HG03460 (cell line): ENCODE measurements around the gene SELENOI.
"Not testable (repeated sequence)": the region's sequence is repeated elsewhere in the genome, so short reads cannot be mapped to it uniquely, and the experiment has no call there.

ENCODE experiments used
- ATAC-seq: cut with Tn5 transposase; IDR thresholded peaks from one replicate; pipeline ENCODE4 v1.9.1; 2021; ENCODE audit not compliant: unreplicated experiment

SELENOI gene

DNA sequence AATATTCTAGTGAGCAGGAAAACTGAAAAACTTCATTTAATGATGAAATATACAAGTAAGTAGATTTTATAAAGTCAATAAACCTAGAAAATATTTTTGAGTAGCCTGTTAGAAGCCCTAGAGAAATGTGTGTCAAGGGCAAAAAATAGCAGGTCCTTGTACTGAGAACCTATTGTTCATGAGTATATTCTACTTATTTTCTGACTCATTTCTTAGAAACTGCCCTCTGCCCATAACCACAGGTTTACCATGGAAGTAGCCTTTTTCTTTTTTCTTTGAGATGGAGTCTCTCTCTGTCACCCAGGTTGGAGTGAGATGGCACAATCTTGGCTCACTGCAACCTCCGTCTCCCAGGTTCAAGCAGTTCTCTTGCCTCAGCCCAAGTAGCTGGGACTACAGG, 19.4 kb upstream of the SELENOI start:
- no peak for ATAC-seq

DNA sequence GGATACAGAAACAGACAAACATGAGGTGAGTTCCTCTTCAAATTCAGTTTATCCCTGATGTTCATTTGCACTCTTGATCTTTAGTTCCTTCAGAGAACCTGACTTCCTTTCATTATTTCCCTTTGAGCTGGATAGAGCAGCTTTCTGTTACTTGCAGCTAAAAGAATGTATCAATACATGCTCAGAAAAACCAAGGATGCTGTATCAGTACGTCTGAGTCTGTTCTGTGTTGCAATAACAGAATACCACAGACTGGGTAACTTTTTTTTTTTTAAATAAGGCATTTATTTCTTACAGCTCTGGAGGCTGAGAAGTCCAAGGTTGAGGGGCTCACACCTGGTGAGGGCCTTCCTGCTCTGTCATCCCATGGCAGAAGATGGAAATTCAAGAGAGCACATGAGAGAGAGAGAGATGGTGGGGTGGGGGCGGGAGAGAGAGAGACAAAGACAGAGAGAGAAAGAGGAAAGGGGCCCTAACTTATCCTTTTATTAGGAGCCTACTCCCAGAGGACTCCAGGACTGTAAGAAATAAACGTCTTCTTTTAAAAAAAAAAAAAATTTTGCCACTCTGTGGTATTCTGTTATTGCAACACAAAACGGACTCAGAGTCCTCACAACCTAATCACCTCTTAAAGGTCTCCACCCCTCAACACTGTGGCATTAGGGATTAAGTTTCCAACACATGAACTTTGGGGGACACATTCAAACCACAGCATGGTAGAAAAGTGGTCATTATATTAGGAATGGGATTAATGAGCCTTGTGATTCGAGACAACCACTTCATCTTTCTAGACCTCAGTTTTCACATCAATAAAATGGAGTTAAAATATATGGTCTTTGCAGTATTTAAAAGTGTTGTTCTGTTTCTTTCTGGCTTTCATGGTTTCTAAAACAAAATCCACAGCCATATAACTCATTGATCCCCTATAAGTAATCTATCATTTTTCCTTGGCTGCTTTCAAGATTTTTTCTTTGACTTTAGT, 18.4 kb upstream of the SELENOI start:
- ATAC-seq = no peak

DNA sequence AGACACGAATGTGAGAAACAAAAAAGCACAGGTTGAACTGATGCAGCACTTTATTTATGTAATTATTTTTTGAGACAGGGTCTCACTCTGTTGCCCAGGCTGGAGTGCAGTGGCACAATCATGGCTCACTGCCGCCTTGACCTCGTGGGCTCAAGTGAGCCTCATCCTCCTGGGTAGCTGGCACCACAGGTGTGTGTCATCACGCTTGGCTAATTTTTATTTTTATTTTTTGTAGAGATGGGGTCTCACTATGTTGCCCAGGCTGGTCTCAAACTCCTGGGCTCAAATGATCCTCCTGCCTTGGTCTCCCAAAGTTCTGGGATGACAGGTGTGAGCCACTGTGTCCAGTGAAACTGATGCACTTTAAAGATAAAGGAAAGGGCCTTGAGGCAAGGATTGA, 16.9 kb upstream of the SELENOI start:
- ATAC-seq = not testable (repeated sequence)

- ATAC-seq = peak; percentile 57
Observed at GRCh38 chr2:26330114-26330549, 15.8 kb upstream of the SELENOI start.

DNA sequence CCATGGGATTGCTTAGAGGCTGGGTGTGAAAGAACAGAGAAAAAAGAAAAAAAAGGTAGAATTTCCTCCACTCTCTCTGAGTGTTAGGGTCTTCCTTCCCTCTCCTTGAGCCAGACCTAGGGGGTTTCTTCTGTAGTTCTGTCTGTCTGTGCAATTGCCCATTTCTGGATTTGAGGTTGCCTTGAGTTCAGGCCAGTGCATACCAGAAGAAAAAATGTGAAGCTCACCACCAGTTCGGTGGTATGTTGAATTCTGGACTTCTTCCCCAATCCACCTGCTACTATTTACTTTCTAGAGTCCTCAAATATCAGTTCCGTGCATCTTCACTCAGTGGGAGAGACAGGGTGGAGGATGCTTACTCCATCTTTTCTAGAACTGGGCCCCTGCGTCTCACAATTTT, 15.3 kb upstream of the SELENOI start:
- ATAC-seq = no peak

- ATAC-seq = not testable (repeated sequence)
Observed at GRCh38 chr2:26331321-26331720, 14.6 kb upstream of the SELENOI start.

DNA sequence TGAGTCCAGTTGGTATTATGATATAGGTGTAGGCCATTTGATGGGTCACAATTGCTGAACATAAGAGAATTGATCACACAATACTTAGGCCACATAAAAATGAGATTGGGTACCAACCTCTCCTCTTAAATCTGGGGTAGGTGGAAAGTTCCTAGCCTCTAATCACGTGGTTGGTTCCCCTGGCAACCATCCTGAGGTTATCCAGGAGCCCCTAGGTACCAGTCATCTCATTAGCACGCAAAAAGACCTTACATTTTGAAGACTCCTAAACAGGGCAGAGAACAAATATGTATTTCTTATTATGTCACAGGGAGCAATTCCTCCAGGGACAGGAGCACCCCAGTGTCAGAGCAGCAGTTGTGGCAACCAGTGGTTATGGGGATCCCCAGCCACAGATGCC, 12.7 kb upstream of the SELENOI start:
- ATAC-seq = no peak

DNA sequence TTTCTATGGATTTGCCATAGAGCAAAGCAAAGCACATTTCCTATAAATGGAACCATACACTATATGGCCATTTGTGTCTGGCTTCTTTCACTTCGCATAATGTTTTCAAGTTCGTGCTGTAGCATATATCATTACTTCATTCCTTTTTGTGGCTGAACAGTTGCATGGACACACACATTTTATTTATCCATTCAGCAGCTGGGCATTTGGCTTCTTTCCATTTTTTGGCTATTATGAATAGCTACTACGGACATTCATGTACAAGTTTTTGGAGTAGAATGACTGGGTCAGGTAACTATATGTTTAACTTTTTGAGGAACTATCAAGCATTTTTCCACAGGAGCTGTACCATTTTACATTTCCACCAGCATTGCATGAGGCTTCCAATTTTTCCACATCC, 10.7 kb upstream of the SELENOI start:
- no peak for ATAC-seq

- no peak for ATAC-seq
Observed at GRCh38 chr2:26336719-26337118, 9.2 kb upstream of the SELENOI start.

DNA sequence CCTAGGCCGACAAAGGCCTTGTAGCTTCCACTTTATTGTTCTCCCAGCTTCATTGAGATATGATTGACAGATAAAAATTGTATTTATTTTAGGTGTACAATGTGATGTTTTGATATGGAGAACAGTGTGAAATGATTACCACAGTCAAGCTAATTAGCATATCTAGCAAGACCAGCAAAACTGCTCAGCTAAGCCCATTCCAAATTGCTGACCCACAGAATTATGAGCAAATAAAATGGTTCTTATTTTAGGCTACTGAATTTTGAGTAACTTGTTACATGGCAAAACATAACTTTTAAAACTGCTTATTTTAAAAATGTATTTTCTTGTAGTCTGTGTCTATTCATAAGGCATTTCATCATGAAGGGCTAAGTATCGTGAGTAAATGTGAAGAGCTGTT, 8.6 kb upstream of the SELENOI start:
- ATAC-seq = no peak

DNA sequence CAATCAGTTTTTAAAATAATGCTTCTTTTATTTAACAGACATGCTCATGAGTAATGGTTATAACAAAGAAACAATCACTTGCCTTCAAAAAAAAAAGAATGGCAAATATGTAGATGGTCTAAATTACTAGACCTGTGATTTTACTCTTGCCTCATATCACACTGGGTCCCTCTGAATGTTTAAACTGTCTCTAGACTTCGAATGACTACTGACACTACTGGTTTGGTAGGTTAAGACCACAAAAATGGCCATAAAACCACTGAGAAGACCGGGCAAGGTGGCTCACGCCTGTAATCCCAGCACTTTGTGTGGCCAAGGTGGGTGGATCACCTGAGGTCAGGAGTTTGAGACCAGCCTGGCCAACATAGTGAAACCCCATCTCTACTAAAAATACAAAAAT, 5.1 kb upstream of the SELENOI start:
- no peak for ATAC-seq

- ATAC-seq = no peak
Observed at GRCh38 chr2:26344581-26345282, 1.2 kb upstream of the SELENOI start.

DNA sequence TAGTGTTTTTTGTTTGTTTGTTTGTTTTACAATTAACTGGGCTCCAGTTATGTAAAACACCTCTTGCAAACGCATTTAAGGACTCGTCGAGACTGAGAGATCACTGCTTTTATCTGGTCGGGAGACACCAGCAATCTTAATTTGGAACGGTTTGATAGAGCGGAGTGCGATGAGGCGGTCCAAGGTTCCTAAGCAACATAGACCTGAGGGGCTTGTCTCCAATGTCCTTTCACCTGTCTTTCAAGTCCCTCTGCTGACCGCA, 729 bp upstream of the SELENOI start:
- ATAC-seq = no peak

DNA sequence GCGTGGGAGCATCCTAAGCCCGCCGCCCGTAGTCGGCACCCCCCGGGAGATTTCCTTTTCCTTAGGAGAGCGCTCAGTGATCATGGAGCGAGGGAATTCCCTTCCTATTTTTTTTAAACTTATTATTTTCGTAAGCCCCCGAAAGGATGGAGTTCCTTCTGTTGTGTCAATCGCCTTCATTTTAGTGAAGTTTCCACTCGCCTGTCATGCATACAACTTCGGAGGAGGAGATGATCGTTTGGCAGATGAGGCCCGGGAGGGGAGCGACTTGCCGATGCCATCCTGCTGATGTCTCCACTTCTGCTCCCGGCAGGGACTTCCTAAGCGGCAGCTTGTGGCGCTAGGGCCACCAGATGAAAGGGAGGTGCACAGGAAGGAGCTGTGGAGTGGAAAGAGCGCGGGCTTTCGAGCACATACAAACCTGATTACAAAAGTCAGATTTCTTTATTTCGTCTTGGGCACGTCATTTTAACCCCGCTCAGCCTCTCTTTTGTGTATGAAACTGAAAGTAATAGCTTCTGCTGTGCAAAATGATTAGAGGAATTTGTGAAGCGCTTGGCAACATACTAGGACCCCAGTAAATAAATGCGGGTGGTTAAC, 611 bp downstream of the SELENOI start, which contains the start of gene ADGRF3:
TSS of gene ADGRF3 (minus strand) at position 336 of the 600 bp plus-strand sequence. CDS start 555 bp downstream, outside the sequence.
- ATAC-seq = no peak

- ATAC-seq = no peak
Observed at GRCh38 chr2:26347286-26347865, 1.4 kb downstream of the SELENOI start.

- ATAC-seq = no peak
Observed at GRCh38 chr2:26349690-26350089, 3.7 kb downstream of the SELENOI start.

DNA sequence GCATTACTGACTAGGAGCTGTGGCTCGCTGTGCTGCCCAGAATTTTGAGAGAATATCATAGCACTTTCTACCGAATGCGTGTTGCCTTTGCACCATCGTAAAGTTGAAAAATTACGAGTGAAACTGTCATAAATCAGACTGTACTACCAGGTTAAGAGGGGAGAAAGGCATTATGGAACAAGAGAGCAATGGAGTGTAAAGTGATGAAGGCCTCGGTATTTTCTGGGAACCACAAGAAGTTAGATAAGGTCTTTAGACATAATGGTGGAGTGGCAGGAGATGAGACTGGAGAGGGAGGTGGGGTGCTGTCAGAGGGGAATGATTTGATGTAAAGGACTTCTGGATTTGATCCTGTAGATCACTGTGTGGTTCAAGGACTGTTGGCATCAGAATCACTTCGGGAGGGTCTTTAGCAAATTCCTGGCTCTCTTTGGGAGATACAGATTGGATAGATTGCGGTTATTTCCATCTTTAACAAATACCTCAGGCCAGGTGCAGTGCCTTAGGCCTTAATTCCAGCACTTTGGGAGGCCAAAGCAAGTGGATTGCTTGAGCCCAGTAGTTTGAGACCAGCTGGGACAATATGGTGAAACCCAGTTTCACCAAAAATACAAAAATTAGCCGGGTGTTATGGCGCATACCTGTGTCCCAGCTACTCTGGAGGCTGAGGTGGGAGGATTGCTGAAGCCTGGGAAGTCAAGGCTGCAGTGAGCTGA, 5.6 kb downstream of the SELENOI start:
- no peak for ATAC-seq

GRCh38 chr2:26352892-26353291, 6.9 kb downstream of the SELENOI start:
- ATAC-seq = no peak

- not testable (repeated sequence) for ATAC-seq
Observed at GRCh38 chr2:26354469-26354868, 8.5 kb downstream of the SELENOI start.

DNA sequence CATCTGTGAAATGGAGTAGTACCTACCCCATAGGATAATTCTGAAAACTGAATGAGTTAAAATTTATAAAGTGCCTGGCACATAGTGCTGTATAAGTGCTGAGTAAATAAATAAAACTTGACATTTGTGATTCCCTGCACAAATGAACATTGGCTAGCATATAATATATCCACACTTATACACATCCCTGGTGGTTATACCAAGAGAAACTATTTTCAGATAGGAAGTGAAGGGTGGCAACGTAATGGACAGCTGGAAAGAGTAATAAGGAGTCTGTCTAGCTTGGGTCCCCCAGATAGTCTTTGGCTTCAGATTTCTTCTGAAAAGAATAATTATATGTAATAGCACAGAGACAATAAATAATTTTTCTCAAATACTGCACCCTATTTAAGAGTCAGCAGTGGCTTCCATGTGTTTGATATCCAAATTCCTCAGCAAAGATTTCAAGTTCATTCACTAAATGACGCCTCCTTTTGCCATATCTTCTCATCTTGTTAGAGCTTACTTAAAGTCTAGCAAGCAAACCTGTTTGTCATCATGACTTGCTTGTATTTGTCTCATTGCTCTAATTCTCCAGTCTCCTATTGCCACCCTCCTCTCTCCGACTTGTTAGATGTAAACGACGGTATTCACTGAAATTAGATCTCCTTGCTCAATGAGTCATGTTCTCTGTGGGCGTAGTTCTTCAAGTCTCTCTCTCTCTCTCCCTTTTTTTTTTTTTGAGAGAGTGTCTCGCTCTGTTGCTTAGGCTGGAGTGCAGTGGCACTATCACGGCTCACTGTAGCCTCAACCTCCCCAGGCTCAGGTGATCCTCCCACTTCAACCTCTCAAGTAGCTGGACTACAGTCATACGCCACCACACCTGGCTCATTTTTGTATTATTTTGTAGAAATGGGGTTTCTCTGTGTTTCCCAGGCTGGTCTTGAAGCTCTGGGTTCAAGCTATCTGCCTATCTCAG, 9.4 kb downstream of the SELENOI start:
- no peak for ATAC-seq
